Testis (tissue), 3 donors: ENCODE measurements around the gene TSSK2. TPM values are rescaled to one million over a fixed set of nuclear protein-coding genes. Genes with fewer than 3 reads are reported as not detected.

Experiments
- DNase-seq: peaks from one replicate; pipeline ENCODE4 v3.0.0-alpha.2; 2019
- H3K27ac ChIP-seq, 2 donors: fragments of 200-600 bp; sonication (generic); one replicate each; pipeline ENCODE4 v1.5.1; 2019
- H3K27me3 ChIP-seq: fragments of 200-600 bp; sonication (generic); one replicate; pipeline ENCODE4 v1.5.1; 2019
- H3K36me3 ChIP-seq: fragments of 200-600 bp; sonication (generic); one replicate; pipeline ENCODE4 v1.5.1; 2017; ENCODE audit warnings: low read depth; ENCODE audit errors: missing control alignments
- H3K4me1 ChIP-seq: fragments of 200-600 bp; sonication (generic); one replicate; pipeline ENCODE4 v1.5.1; 2019
- H3K4me3 ChIP-seq, 2 donors: fragments of 200-600 bp; sonication (generic); one replicate each; pipeline ENCODE4 v1.5.1; 2017 to 2019
- H3K9me3 ChIP-seq: fragments of 200-600 bp; sonication (generic); one replicate; pipeline ENCODE4 v1.5.1; 2017
- POLR2A ChIP-seq: fragments of 450-650 bp; IDR thresholded peaks from one replicate; pipeline ENCODE4 v1.6.1; 2017; ENCODE audit warnings: antibody characterized with exemption, mild to moderate bottlenecking, moderate library complexity
- WGBS, 2 donors: methylation state at CpG; one replicate each; pipeline ENCODE4 v1.1.5; 2018; 5-methylcytosine and 5-hydroxymethylcytosine counted together
- intact Hi-C: fragments of 100-400 bp; cut with DNase I; formaldehyde crosslinking; loops from one replicate; pipeline ENCODE4 v1.15.1; 2023; ENCODE audit warnings: low total_unique reads
- polyA plus RNA-seq: library from polyadenylated mRNA; stranded (reverse); fragments of 350-450 nt; fragmentation: Illumina TruSeq; extraction: RNeasy Lipid Tissue Mini Kit (QIAGEN cat#74804); gene quantifications from one replicate; pipeline ENCODE4 v1.2.3, GENCODE V29; 2014; ENCODE audit warnings: low read depth, low replicate concordance; ENCODE audit not compliant: insufficient read depth
- total RNA-seq, 2 donors: library from RNA; depleted of rRNA; stranded (reverse); fragments of >200 nt; gene quantifications; one replicate each; pipeline ENCODE4 v1.2.3, GENCODE V29; 2016
- TF ChIP-seq, protein P1 (sequence below), 3 experiments: fragments of 450-650 bp in 2 of 3; fragments of 200-600 bp in 1 of 3; sonication (generic) in 1 of 3; IDR thresholded peaks; one replicate each; pipeline ENCODE4 v1.5.1; 2016 to 2019; ENCODE audit warnings: antibody characterized with exemption in 3 of 3, mild to moderate bottlenecking in 2 of 3, moderate library complexity in 1 of 3

The TSSK2 gene
- total and polyA plus RNA-seq, 3 donors from 2014 or later: 66.0 to 205 (median 188) TPM

DNA sequence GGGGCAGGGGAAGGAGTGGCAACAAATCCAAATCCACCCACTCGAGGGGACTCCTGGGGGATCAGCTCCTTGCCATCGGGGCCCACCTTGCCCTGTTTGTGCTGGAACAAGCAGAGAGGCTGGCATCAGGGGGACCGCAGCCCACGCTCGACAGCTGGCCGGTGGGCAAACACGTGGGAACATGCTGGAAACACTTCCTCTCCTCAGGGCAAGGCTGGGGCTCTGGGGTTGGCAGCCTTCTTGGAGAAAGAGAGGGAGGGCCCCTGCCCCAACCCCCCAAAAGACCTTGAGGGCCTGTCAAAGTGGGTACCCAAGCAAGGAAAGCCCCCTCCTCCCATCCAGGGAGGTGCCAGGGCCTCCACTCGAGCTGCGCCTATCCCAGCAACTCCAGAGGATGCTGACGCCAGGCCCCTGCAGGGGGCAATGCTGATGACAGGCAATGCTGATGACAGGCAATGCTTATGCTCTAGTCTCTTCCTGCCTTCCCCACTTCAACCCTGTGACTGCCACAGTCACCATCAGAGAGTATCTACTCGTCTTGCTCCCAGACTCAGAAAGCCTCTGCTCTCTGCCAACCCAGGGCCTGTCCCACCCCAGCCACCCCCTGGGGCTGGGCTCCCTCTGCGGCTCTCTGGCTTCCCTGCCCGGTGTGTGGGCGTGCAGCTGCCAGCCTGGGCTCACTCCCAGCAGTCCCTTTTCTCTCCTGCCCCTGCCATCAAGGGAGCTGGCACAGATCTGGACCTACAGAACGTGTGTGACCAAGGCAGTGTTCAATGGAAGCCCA is 7.3 kb downstream of the TSSK2 start:
- no peak for DNase-seq
- Histone ChIP-seq H3K9me3 (no peaks in the 10 kb centered on the region), H3K4me1 (peaks cover 2% of the 10 kb centered on the region), H3K36me3 (no peaks in the 10 kb centered on the region), H3K27me3 (no peaks in the 10 kb centered on the region), H3K27ac (no peak overlapping the region), H3K4me3 (no peak overlapping the region)
- WGBS, 2 donors: 85 to 89% methylated on average over 7 to 15 of the region's 15 CpGs
- intact Hi-C loops: loop anchor here (10.0 kb wide), 1 partner anchor 496 kb away; no protein-coding TSS in a partner anchor
- TF ChIP-seq, protein P1, sequence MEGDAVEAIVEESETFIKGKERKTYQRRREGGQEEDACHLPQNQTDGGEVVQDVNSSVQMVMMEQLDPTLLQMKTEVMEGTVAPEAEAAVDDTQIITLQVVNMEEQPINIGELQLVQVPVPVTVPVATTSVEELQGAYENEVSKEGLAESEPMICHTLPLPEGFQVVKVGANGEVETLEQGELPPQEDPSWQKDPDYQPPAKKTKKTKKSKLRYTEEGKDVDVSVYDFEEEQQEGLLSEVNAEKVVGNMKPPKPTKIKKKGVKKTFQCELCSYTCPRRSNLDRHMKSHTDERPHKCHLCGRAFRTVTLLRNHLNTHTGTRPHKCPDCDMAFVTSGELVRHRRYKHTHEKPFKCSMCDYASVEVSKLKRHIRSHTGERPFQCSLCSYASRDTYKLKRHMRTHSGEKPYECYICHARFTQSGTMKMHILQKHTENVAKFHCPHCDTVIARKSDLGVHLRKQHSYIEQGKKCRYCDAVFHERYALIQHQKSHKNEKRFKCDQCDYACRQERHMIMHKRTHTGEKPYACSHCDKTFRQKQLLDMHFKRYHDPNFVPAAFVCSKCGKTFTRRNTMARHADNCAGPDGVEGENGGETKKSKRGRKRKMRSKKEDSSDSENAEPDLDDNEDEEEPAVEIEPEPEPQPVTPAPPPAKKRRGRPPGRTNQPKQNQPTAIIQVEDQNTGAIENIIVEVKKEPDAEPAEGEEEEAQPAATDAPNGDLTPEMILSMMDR (IDR thresholded peaks at IDR 0.05): no peak
- TF ChIP-seq POLR2A: no peak

DNA sequence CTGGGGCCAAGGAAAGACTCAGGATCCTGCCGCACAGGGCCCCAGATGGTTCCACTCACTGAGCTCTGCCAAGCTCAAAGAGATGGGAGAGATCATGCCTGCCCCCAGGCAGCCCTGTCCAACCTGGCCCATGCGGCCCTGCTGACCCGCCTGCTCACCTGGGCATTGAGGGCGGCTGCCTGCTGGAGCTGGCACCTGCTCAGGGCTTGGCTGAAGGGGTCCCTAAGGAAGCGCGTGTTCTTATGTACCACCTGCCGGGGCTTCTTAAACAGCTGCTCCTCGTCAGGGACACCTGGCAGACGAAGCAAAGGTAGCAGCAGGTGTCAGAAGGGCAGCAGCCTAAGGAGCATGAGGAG is 7.9 kb downstream of the TSSK2 start:
- TF ChIP-seq, protein P1 (IDR thresholded peaks at IDR 0.05): no peak
- no peak for TF ChIP-seq POLR2A
- Histone ChIP-seq H3K27me3 (no peaks in the 10 kb centered on the region), H3K36me3 (no peaks in the 10 kb centered on the region), H3K4me1 (peaks cover 7% of the 10 kb centered on the region), H3K27ac (no peak overlapping the region), H3K4me3 (no peak overlapping the region), H3K9me3 (no peaks in the 10 kb centered on the region)
- DNase-seq: no peak
- intact Hi-C loops: loop anchor here (10.0 kb wide), 1 partner anchor 496 kb away; no protein-coding TSS in a partner anchor
- WGBS, 2 donors: 95% methylated on average over 9 of the region's 9 CpGs; no CpG with 5 or more reads in 1 of the 2 donors

DNA sequence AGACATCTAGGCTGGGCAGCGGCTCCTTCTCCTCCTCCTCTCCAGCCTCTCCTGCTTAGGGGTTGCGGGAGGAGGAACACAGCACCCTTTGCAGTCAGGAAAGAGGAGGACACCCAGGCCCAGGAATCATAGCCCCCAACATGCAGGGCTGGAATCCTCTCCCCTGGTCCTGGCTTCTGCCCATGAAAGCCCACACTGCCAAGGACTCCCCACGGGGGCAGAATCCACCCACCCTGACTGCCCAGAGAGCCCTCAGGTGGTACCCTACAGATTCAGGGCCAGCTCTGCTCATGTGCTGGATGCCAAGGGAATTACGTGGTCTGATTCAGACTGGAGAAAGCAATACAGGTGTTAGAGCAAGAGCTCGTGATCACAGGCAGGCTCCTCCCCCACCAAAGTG is 8.9 kb downstream of the TSSK2 start:
- 89 to 95% methylated on average over 2 to 5 of the region's 5 CpGs for WGBS, 2 donors
- no peaks in the 10 kb centered on the region for H3K27me3 ChIP-seq
- no peaks in the 10 kb centered on the region for H3K36me3 ChIP-seq
- H3K4me3 ChIP-seq: no peak overlapping the region
- intact Hi-C loops: loop anchor here (10.0 kb wide), 1 partner anchor 495 kb away; no protein-coding TSS in a partner anchor
- H3K27ac ChIP-seq: no peak overlapping the region
- peaks cover 7% of the 10 kb centered on the region for H3K4me1 ChIP-seq
- DNase-seq: no peak
- H3K9me3 ChIP-seq: no peaks in the 10 kb centered on the region
- no peak for TF ChIP-seq POLR2A
- TF ChIP-seq, protein P1 (IDR thresholded peaks at IDR 0.05): no peak

DNA sequence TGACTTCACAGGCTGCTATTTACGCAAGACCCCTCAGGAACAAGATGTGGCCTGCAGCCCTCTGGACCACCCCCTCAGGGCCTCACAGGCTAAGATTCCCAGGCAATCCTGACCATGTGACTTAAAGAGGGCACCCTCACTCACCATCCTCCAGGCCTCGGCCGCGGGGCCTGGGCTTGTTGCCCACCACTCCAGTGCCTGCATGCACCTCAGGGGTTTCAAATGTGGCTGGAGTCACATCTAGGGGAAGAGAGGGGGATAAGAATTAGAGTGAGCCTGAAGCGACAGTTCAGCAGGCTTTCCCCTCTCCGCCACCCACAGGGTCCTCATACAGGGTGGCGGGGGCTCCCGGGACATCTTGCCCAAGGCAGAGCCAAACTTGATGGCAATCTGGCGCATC is 11.3 kb downstream of the TSSK2 start:
- no peaks in the 10 kb centered on the region for H3K36me3 ChIP-seq
- no peak overlapping the region for H3K4me3 ChIP-seq
- H3K9me3 ChIP-seq: no peaks in the 10 kb centered on the region
- TF ChIP-seq, protein P1 (IDR thresholded peaks at IDR 0.05): no peak
- no peak for TF ChIP-seq POLR2A
- 95 to 97% methylated on average over 9 of the region's 9 CpGs for WGBS, 2 donors
- intact Hi-C loops: no loop called here
- DNase-seq: no peak
- peaks cover 7% of the 10 kb centered on the region for H3K4me1 ChIP-seq
- no peak overlapping the region for H3K27ac ChIP-seq
- no peaks in the 10 kb centered on the region for H3K27me3 ChIP-seq

DNA sequence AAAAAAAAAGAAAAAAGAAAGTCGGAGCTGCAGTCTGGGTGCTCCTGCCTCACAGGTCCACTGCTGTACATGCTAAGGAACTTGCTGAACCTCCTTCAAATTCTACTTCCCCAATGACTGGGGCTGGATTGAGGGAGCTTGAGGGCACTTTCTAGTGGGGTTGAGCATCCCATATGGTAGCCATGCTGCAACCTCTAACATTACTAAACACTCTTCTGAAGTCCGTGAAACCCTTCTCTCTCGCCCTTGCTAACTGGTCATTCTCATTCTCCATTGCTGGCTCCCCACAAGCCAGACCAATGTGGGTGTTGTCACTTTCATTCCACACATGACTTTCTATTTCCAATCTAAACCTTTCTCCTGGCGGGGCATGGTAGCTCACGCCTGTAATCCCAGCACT is 12.1 kb downstream of the TSSK2 start:
- Histone ChIP-seq H3K27me3 (no peaks in the 10 kb centered on the region), H3K4me1 (peaks cover 7% of the 10 kb centered on the region), H3K4me3 (no peak overlapping the region), H3K27ac (no peak overlapping the region), H3K9me3 (no peaks in the 10 kb centered on the region), H3K36me3 (no peaks in the 10 kb centered on the region)
- no peak for DNase-seq
- TF ChIP-seq, protein P1 (IDR thresholded peaks at IDR 0.05): no peak
- no peak for TF ChIP-seq POLR2A
- 67 to 73% methylated on average over 5 of the region's 5 CpGs for WGBS, 2 donors
- intact Hi-C loops: no loop called here
